ENCODE measurements around the gene AKNAD1.

Gene AKNAD1

GRCh38 chr1:108871050-108871724 is 14.3 kb upstream of the AKNAD1 start:
- TF ChIP-seq PPARA (CRISPR knock-in tag; IDR thresholded peaks at IDR 0.05; ENCODE audit: borderline replicate concordance): no peak
- no peak for TF ChIP-seq ZNF565 (CRISPR knock-in tag; conservative IDR thresholded peaks at IDR 0.05; ENCODE audit: low read depth)
- no peak for TF ChIP-seq TSHZ2 (CRISPR knock-in tag; IDR thresholded peaks at IDR 0.05)
- TF ChIP-seq ZNF8 (CRISPR knock-in tag; IDR thresholded peaks at IDR 0.05): no peak
- no peak for TF ChIP-seq TOX (CRISPR knock-in tag; IDR thresholded peaks at IDR 0.05; ENCODE audit: borderline replicate concordance)
- no peak for TF ChIP-seq CREB5 (CRISPR knock-in tag; IDR thresholded peaks at IDR 0.05; ENCODE audit: low read depth)
- ATAC-seq: no peak

GRCh38 chr1:108865316-108865910 is 8.5 kb upstream of the AKNAD1 start:
- no peak for ATAC-seq
- no peak for TF ChIP-seq CREB5 (CRISPR knock-in tag; IDR thresholded peaks at IDR 0.05; ENCODE audit: low read depth)
- TF ChIP-seq ZFP30 (CRISPR knock-in tag; IDR thresholded peaks at IDR 0.05): no peak
- no peak for TF ChIP-seq POU6F1 (CRISPR knock-in tag; IDR thresholded peaks at IDR 0.05; ENCODE audit: borderline replicate concordance, low read depth)
- no peak for TF ChIP-seq ISL1 (CRISPR knock-in tag; IDR thresholded peaks at IDR 0.05)
- TF ChIP-seq CSDC2 (CRISPR knock-in tag; IDR thresholded peaks at IDR 0.05): no peak
- no peak for TF ChIP-seq ARNTL (CRISPR knock-in tag; IDR thresholded peaks at IDR 0.05; ENCODE audit: borderline replicate concordance, low read depth)
- TF ChIP-seq ZC3H10 (CRISPR knock-in tag; IDR thresholded peaks at IDR 0.05): no peak
- TF ChIP-seq ZNF70 (CRISPR knock-in tag; IDR thresholded peaks at IDR 0.05): no peak
- TF ChIP-seq ESRRG (CRISPR knock-in tag; IDR thresholded peaks at IDR 0.05): no peak

- no peak for ATAC-seq
- no peak for TF ChIP-seq CSRNP3 (CRISPR knock-in tag; IDR thresholded peaks at IDR 0.05)
- TF ChIP-seq TSHZ2 (CRISPR knock-in tag; IDR thresholded peaks at IDR 0.05): no peak
- no peak for TF ChIP-seq BACH2 (CRISPR knock-in tag; IDR thresholded peaks at IDR 0.05; ENCODE audit: borderline replicate concordance)
- no peak for TF ChIP-seq ARNTL (CRISPR knock-in tag; IDR thresholded peaks at IDR 0.05; ENCODE audit: borderline replicate concordance, low read depth)
- TF ChIP-seq ESRRG (CRISPR knock-in tag; IDR thresholded peaks at IDR 0.05): no peak
- TF ChIP-seq SNAI2 (CRISPR knock-in tag; IDR thresholded peaks at IDR 0.05): no peak
- no peak for TF ChIP-seq ZNF8 (CRISPR knock-in tag; IDR thresholded peaks at IDR 0.05)
- TF ChIP-seq CREB5 (CRISPR knock-in tag; IDR thresholded peaks at IDR 0.05; ENCODE audit: low read depth): no peak
- no peak for TF ChIP-seq RARB (CRISPR knock-in tag; IDR thresholded peaks at IDR 0.05)
- no peak for TF ChIP-seq PATZ1 (CRISPR knock-in tag; IDR thresholded peaks at IDR 0.05; ENCODE audit: borderline replicate concordance)
- no peak for TF ChIP-seq TOX (CRISPR knock-in tag; IDR thresholded peaks at IDR 0.05; ENCODE audit: borderline replicate concordance)
- no peak for TF ChIP-seq ZNF565 (CRISPR knock-in tag; conservative IDR thresholded peaks at IDR 0.05; ENCODE audit: low read depth)
Measured at GRCh38 chr1:108863984-108864383, 7.1 kb upstream of the AKNAD1 start.
